ENCODE results near the gene TET2. TPM values are rescaled to one million over a fixed set of nuclear protein-coding genes. Genes with fewer than 3 reads are reported as not detected.

TET2 gene
- total RNA-seq, 1 experiment from 2014 or later, result 7.0 TPM

- in situ Hi-C loops (cut with HindIII; ENCODE audit: low pct_unique_long_range_greater_than_20kb, low sequenced_read_pairs) (no loop called here), intact Hi-C loops (cut with micrococcal nuclease; ENCODE audit: unreplicated experiment) (no loop called here)
- H3K27ac ChIP-seq (ENCODE audit: low read length), result no peak overlapping the region
- no peak for DNase-seq (ENCODE audit: low read depth, low spot score)
- ATAC-seq, result no peak
- TF ChIP-seq TCF7L2 (IDR thresholded peaks at IDR 0.05; ENCODE audit: low read depth, low read length) (no peak), CTCF (IDR thresholded peaks at IDR 0.05) (no peak), POLR2AphosphoS5 (IDR thresholded peaks at IDR 0.05; ENCODE audit: low read depth, low read length) (no peak), REST (IDR thresholded peaks at IDR 0.05; ENCODE audit: insufficient read depth in 1 of 2, low read depth in 2 of 2, low read length in 1 of 2) (no peak), SIN3A (IDR thresholded peaks at IDR 0.05; ENCODE audit: borderline replicate concordance, insufficient read depth, low read depth, low read length) (no peak)
- no peaks in the 10 kb centered on the region for H3K36me3 ChIP-seq (ENCODE audit: control insufficient read depth, insufficient read depth, low read length)
- H3K4me3 ChIP-seq (ENCODE audit: low read depth in 2 of 2, low read length in 2 of 2), result no peak overlapping the region
- BruUV-seq (replicated peaks), result no TSS peak
- ChIA-PET POLR2A (no interaction called here), CTCF (no interaction called here)
- H3K27me3 ChIP-seq (ENCODE audit: control insufficient read depth, insufficient read depth, low read length), result no peaks in the 10 kb centered on the region
- no peaks in the 10 kb centered on the region for H3K9me3 ChIP-seq (ENCODE audit: control insufficient read depth, insufficient read depth, low read depth, low read length)
- no peaks in the 10 kb centered on the region for H3K4me1 ChIP-seq (ENCODE audit: control insufficient read depth, insufficient read depth, low read length)
Measured at GRCh38 chr4:105158837-105159236, 12.2 kb downstream of the TET2 start.

- in situ Hi-C loops (cut with HindIII; ENCODE audit: low pct_unique_long_range_greater_than_20kb, low sequenced_read_pairs), result no loop called here
- ChIA-PET CTCF (no interaction called here), POLR2A (no interaction called here)
- Histone ChIP-seq H3K36me3 (ENCODE audit: control insufficient read depth, insufficient read depth, low read length) (no peaks in the 10 kb centered on the region), H3K4me3 (ENCODE audit: low read depth in 2 of 2, low read length in 2 of 2) (no peak overlapping the region), H3K27me3 (ENCODE audit: control insufficient read depth, insufficient read depth, low read length) (no peaks in the 10 kb centered on the region), H3K4me1 (ENCODE audit: control insufficient read depth, insufficient read depth, low read length) (no peaks in the 10 kb centered on the region), H3K27ac (ENCODE audit: low read length) (no peak overlapping the region), H3K9me3 (ENCODE audit: control insufficient read depth, insufficient read depth, low read depth, low read length) (no peaks in the 10 kb centered on the region)
- DNase-seq (ENCODE audit: low read depth, low spot score) (no peak), ATAC-seq (no peak)
- BruUV-seq (replicated peaks), result no TSS peak
- intact Hi-C loops (cut with micrococcal nuclease; ENCODE audit: unreplicated experiment), result no loop called here
- no peak for TF ChIP-seq REST (IDR thresholded peaks at IDR 0.05; ENCODE audit: insufficient read depth in 1 of 2, low read depth in 2 of 2, low read length in 1 of 2)
- TF ChIP-seq POLR2AphosphoS5 (IDR thresholded peaks at IDR 0.05; ENCODE audit: low read depth, low read length), result no peak
Measured at GRCh38 chr4:105162123-105162796, 15.6 kb downstream of the TET2 start.

All from Panc1 (cell line).